HG02759 (cell line): Measurements from ENCODE around the gene NDUFS1.

Experiments used
- ATAC-seq: cut with Tn5 transposase; IDR thresholded peaks from one replicate; pipeline ENCODE4 v1.9.1; 2021; ENCODE audit warnings: mild to moderate bottlenecking, moderate library complexity; ENCODE audit not compliant: unreplicated experiment

Gene NDUFS1

DNA sequence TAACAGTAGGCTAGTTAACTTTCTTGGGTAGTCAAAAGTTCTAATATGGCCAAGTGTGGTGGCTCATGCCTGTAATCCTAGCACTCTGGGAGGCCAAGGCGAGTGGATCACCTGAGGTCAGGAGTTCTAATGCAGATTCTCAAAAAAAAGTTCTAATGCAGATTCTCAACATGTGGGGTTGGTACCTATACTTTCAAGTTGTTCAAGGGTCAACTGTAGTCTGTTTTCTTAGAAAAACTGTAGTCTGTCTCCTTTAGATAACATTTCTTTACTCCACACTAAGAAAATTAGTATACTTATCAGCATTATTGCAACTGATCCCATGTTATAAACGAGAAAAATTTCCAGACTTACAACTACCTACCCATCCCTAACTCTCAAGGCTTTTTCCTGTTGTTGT is 89.8 kb downstream of the NDUFS1 start:
- no peak for ATAC-seq

DNA sequence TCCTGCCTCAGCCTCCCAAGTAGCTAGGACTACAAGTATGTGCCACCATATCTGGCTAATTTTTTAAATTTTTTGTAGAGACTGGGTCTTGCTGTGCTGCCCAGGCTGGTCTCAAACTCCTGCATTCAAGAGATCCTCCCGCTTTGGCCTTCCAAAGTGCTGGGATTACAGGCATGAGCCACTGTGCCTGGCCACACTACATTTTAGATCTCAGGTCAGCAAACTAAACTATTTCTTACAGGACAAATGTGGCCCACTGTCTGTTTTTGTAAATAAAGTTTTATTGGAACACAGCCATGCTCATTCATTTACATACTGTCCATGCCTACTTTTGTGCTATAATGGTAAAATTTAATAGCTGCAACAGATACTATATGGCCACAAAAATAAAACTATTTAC is 91.0 kb downstream of the NDUFS1 start:
- no peak for ATAC-seq
